ENCODE measurements around the gene SUSD4. TPM values are rescaled to one million over a fixed set of nuclear protein-coding genes. Genes with fewer than 3 reads are reported as not detected.

The SUSD4 gene
- polyA plus RNA-seq, 4 donors: 0.27 to 1.5 (median 0.61) TPM; not detected in 1

DNA sequence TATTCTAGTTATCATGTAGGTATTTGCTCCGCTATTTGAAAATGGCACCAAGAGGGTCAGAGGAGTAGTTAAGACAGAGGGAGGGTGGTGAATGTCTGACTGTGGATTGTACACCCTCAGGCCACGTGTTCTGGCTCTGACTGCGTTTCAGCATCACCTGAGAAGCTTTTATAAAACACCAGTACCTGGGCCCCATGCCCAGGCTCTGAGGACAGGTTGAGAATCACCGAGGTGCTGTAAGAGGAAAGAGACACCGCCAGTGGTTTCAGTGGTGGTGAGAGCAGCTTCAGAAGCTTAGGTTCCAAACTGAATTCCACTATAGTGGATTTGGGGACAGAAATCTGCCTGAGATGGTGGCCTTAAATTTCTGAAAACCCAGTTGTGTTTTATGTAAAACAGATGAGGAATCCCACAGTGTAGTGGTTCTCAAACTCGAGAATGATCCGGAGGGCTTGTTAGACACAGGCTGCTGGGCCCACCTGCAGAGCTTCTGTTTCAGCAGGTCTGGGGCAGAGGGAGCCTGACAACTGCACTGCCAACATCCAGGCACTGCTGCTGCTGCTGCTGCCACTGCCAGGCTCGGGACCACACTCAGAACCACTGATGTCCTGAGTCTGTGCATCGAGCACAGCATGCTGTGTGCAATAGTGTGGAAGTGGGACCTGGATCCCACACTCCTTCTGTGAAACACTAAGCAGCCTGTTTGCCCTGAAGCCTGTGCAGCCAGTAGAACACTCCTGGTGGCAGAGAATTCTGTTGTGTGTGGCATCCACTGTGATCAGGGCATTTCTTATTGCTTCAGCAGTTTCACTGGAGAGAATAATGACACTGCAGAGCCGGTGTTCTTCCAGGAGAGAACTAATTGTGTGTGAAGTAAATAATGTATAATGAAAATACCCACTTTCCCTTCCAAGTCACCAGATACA is 98.7 kb downstream of the SUSD4 start:
- WGBS, 3 donors: 76 to 80% (median 78%) methylated on average over 10 of the region's 10 CpGs
- H3K36me3 ChIP-seq (ENCODE audit: control insufficient read depth in 3 of 3, insufficient read depth in 2 of 3, low read depth in 1 of 3, low read length in 3 of 3): no peaks in the 10 kb centered on the region
- no peak for FAIRE-seq
- H3K4me3 ChIP-seq (ENCODE audit: low read depth in 1 of 3, low read length in 3 of 3): no peak overlapping the region
- H3K27ac ChIP-seq (ENCODE audit: low read depth in 1 of 3, low read length in 2 of 3): no peak overlapping the region
- no peaks in the 10 kb centered on the region for H3K27me3 ChIP-seq (ENCODE audit: control insufficient read depth in 3 of 3, insufficient read depth in 3 of 3, low read length in 3 of 3)
- DNase-seq: no peak
- H3K4me1 ChIP-seq (ENCODE audit: control insufficient read depth in 3 of 3, insufficient read depth in 2 of 3, low read depth in 1 of 3, low read length in 2 of 3): peaks cover 0 to 10% (median 0%) of the 10 kb centered on the region in 3 donors
- H3K9me3 ChIP-seq (ENCODE audit: control insufficient read depth in 2 of 2, insufficient read depth in 1 of 2, low read depth in 1 of 2, low read length in 1 of 2): no peaks in the 10 kb centered on the region

DNA sequence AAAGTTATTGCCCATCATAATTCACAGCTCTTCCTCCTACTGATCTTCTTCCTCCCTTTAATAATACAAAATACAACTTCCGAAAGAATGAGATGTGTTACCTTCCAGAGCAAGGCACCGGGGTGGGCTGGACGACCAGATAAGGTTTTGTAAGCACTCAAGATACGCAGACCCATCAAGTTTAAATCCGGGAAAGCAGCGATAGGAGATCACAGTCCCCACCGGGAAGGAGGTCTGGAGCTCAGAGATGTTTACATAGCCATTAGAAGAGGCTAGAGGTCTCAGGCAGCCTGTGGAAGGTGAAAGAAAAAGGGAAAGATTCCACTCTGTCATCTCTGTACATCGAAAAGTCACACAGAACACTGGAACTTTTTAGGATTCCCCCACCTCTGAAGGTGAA is 99.4 kb downstream of the SUSD4 start:
- no peak for FAIRE-seq
- Histone ChIP-seq H3K27ac (ENCODE audit: low read depth in 1 of 3, low read length in 2 of 3) (no peak overlapping the region), H3K36me3 (ENCODE audit: control insufficient read depth in 3 of 3, insufficient read depth in 2 of 3, low read depth in 1 of 3, low read length in 3 of 3) (no peaks in the 10 kb centered on the region)

DNA sequence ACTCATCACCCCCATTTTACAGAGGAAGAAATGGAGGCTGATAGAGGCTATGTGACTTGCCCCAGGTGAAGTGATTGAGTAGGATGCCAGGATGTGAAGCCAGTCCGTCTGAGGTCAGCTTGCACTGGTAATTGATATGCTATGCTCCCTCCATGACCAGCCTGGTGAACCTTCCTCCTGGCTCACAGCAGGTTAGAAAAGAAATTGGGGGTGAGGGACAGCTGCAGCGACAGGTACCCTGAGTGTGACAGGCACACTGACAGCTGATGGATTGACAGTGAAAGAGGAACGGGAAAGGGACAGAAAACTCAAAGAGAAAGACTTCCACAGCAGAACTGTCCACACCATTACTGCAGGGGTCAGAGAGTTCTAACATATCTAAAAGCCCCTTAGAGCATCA is 102.1 kb downstream of the SUSD4 start:
- WGBS, 3 donors: 77 to 94% (median 86%) methylated on average over 3 of the region's 3 CpGs
- H3K4me3 ChIP-seq (ENCODE audit: low read depth in 1 of 3, low read length in 3 of 3): no peak overlapping the region
- H3K9me3 ChIP-seq (ENCODE audit: control insufficient read depth in 2 of 2, insufficient read depth in 1 of 2, low read depth in 1 of 2, low read length in 1 of 2): no peaks in the 10 kb centered on the region
- H3K27ac ChIP-seq (ENCODE audit: low read depth in 1 of 3, low read length in 2 of 3): no peak overlapping the region
- DNase-seq: no peak
- H3K27me3 ChIP-seq (ENCODE audit: control insufficient read depth in 3 of 3, insufficient read depth in 3 of 3, low read length in 3 of 3): no peaks in the 10 kb centered on the region
- FAIRE-seq: no peak
- peaks cover 0 to 9% (median 0%) of the 10 kb centered on the region in 3 donors for H3K4me1 ChIP-seq (ENCODE audit: control insufficient read depth in 3 of 3, insufficient read depth in 2 of 3, low read depth in 1 of 3, low read length in 2 of 3)
- no peaks in the 10 kb centered on the region for H3K36me3 ChIP-seq (ENCODE audit: control insufficient read depth in 3 of 3, insufficient read depth in 2 of 3, low read depth in 1 of 3, low read length in 3 of 3)

More for the DNA sequence above, 99.4 kb downstream of the SUSD4 start:
- 51 to 61% (median 58%) methylated on average over 8 of the region's 8 CpGs for WGBS, 3 donors
- Histone ChIP-seq H3K27me3 (ENCODE audit: control insufficient read depth in 3 of 3, insufficient read depth in 3 of 3, low read length in 3 of 3) (no peaks in the 10 kb centered on the region), H3K9me3 (ENCODE audit: control insufficient read depth in 2 of 2, insufficient read depth in 1 of 2, low read depth in 1 of 2, low read length in 1 of 2) (no peaks in the 10 kb centered on the region), H3K4me1 (ENCODE audit: control insufficient read depth in 3 of 3, insufficient read depth in 2 of 3, low read depth in 1 of 3, low read length in 2 of 3) (peaks cover 0 to 7% (median 0%) of the 10 kb centered on the region in 3 donors), H3K4me3 (ENCODE audit: low read depth in 1 of 3, low read length in 3 of 3) (no peak overlapping the region)
- DNase-seq: no peak

DNA sequence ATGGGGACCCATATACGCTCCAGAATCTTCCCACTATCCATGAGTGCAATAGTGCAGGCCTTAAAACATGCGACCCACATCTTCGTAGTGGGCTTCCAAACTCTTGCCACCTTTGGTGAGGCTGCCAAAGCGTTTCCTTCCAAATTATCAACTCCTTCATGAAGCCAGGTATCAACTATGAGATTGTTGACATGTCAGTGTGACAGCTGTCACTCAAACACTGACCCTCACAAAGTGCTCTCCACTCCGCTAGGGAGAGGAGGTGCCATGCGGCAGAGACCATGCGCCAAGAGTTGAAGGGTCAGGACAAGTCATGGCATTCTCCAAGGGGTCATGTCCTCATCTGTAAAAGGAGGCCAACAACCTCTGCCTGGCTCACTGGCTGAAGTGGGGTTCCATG is 103.3 kb downstream of the SUSD4 start:
- DNase-seq (no peak), FAIRE-seq (no peak)
- Histone ChIP-seq H3K4me3 (ENCODE audit: low read depth in 1 of 3, low read length in 3 of 3) (no peak overlapping the region), H3K27me3 (ENCODE audit: control insufficient read depth in 3 of 3, insufficient read depth in 3 of 3, low read length in 3 of 3) (no peaks in the 10 kb centered on the region), H3K9me3 (ENCODE audit: control insufficient read depth in 2 of 2, insufficient read depth in 1 of 2, low read depth in 1 of 2, low read length in 1 of 2) (no peaks in the 10 kb centered on the region), H3K4me1 (ENCODE audit: control insufficient read depth in 3 of 3, insufficient read depth in 2 of 3, low read depth in 1 of 3, low read length in 2 of 3) (peaks cover 0 to 9% (median 0%) of the 10 kb centered on the region in 3 donors), H3K27ac (ENCODE audit: low read depth in 1 of 3, low read length in 2 of 3) (no peak overlapping the region), H3K36me3 (ENCODE audit: control insufficient read depth in 3 of 3, insufficient read depth in 2 of 3, low read depth in 1 of 3, low read length in 3 of 3) (no peaks in the 10 kb centered on the region)
- 92 to 96% (median 95%) methylated on average over 7 of the region's 7 CpGs for WGBS, 3 donors

DNA sequence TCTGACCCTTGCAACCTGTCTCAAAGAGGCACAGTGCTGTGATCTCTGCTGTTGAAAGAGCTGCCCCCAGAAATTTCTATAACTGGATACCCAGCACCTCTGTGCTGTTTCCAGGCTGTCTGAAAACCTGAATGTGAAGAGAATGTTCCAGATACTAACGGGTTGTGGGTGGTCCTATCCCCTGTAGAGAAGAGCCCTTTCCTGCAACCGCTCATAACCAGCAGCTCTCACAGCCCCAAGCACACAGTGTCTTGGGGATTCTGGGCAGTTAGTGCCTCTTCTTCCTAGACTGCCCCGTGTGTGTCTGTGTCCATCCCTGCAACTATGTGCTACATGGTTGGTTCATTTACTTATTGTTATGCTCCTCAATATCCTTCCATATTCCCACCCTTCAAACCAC is 104.5 kb downstream of the SUSD4 start:
- WGBS, 3 donors: 82 to 95% (median 91%) methylated on average over 3 of the region's 3 CpGs
- FAIRE-seq: no peak

DNA sequence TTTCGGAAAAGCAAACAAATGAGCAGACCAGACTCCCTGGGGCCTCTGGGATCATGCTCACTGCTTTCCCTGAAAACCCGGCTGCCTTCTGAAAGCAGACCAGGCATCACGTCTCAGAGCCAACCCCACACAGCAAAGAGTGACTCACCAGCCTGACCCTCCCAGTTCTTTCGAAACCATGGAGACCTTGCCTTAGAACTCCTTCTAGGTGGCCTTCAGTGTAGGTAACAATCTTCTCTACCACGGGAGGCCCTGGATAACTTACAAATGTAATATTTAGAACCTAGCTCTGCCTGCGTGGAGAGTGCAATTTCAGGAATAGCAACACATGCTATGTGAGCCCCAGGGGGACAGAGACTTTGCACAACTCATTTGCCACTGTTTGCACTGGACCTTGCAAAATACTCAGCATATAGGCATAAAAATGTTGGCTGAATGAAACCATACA is 105.2 kb downstream of the SUSD4 start:
- H3K4me3 ChIP-seq (ENCODE audit: low read depth in 1 of 3, low read length in 3 of 3): no peak overlapping the region
- WGBS, 3 donors: 43 to 61% (median 54%) methylated on average over 6 of the region's 6 CpGs
- H3K4me1 ChIP-seq (ENCODE audit: control insufficient read depth in 3 of 3, insufficient read depth in 2 of 3, low read depth in 1 of 3, low read length in 2 of 3): peaks cover 0 to 9% (median 0%) of the 10 kb centered on the region in 3 donors
- no peak overlapping the region for H3K27ac ChIP-seq (ENCODE audit: low read depth in 1 of 3, low read length in 2 of 3)
- H3K36me3 ChIP-seq (ENCODE audit: control insufficient read depth in 3 of 3, insufficient read depth in 2 of 3, low read depth in 1 of 3, low read length in 3 of 3): no peaks in the 10 kb centered on the region
- no peaks in the 10 kb centered on the region for H3K27me3 ChIP-seq (ENCODE audit: control insufficient read depth in 3 of 3, insufficient read depth in 3 of 3, low read length in 3 of 3)
- FAIRE-seq: no peak
- H3K9me3 ChIP-seq (ENCODE audit: control insufficient read depth in 2 of 2, insufficient read depth in 1 of 2, low read depth in 1 of 2, low read length in 1 of 2): no peaks in the 10 kb centered on the region
- DNase-seq: peak in 1 of 2 donors; percentile 69

More for the DNA sequence above, 104.5 kb downstream of the SUSD4 start:
- Histone ChIP-seq H3K36me3 (ENCODE audit: control insufficient read depth in 3 of 3, insufficient read depth in 2 of 3, low read depth in 1 of 3, low read length in 3 of 3) (no peaks in the 10 kb centered on the region), H3K4me3 (ENCODE audit: low read depth in 1 of 3, low read length in 3 of 3) (no peak overlapping the region), H3K4me1 (ENCODE audit: control insufficient read depth in 3 of 3, insufficient read depth in 2 of 3, low read depth in 1 of 3, low read length in 2 of 3) (peaks cover 0 to 9% (median 0%) of the 10 kb centered on the region in 3 donors), H3K27me3 (ENCODE audit: control insufficient read depth in 3 of 3, insufficient read depth in 3 of 3, low read length in 3 of 3) (no peaks in the 10 kb centered on the region), H3K27ac (ENCODE audit: low read depth in 1 of 3, low read length in 2 of 3) (no peak overlapping the region), H3K9me3 (ENCODE audit: control insufficient read depth in 2 of 2, insufficient read depth in 1 of 2, low read depth in 1 of 2, low read length in 1 of 2) (no peaks in the 10 kb centered on the region)
- no peak for DNase-seq

DNA sequence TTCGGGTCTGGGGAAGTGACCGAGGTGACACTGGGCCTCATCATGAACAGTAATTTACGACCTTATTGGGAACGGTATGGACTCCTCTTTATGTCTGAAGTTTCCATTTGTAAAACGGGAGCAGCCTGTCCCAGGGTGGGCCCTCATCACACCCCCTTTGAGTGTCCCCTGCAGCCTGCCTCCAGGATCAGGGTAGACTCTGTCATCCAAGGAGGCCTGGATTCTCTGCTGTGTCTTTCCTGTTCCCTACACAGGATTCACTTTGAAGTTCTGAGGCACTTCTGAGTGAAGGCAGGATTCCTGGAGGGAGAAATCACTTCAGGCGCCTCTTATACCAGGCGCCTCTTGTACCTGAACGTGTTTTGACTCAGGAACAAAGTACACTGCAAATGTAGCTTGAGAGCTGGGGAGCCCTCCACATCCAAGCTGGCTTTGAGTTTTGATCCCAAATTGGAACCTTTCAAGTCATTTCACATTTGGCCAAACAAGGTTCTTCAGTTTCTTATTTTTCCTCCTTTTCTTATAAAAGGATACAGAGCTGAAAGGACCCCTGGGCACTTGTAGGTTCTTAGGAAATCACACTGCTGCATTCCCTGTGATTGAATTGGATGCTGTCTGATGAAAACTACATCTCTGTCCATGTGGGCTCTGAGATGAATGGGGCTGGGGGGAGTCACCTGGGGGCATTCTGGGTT is 106.0 kb downstream of the SUSD4 start:
- peaks cover 0 to 11% (median 0%) of the 10 kb centered on the region in 3 donors for H3K4me1 ChIP-seq (ENCODE audit: control insufficient read depth in 3 of 3, insufficient read depth in 2 of 3, low read depth in 1 of 3, low read length in 2 of 3)
- DNase-seq (no peak), FAIRE-seq (no peak)
- H3K9me3 ChIP-seq (ENCODE audit: control insufficient read depth in 2 of 2, insufficient read depth in 1 of 2, low read depth in 1 of 2, low read length in 1 of 2): no peaks in the 10 kb centered on the region
- 81 to 86% (median 84%) methylated on average over 8 of the region's 8 CpGs for WGBS, 3 donors
- H3K27me3 ChIP-seq (ENCODE audit: control insufficient read depth in 3 of 3, insufficient read depth in 3 of 3, low read length in 3 of 3): no peaks in the 10 kb centered on the region
- no peak overlapping the region for H3K27ac ChIP-seq (ENCODE audit: low read depth in 1 of 3, low read length in 2 of 3)
- no peak overlapping the region for H3K4me3 ChIP-seq (ENCODE audit: low read depth in 1 of 3, low read length in 3 of 3)
- H3K36me3 ChIP-seq (ENCODE audit: control insufficient read depth in 3 of 3, insufficient read depth in 2 of 3, low read depth in 1 of 3, low read length in 3 of 3): no peaks in the 10 kb centered on the region

DNA sequence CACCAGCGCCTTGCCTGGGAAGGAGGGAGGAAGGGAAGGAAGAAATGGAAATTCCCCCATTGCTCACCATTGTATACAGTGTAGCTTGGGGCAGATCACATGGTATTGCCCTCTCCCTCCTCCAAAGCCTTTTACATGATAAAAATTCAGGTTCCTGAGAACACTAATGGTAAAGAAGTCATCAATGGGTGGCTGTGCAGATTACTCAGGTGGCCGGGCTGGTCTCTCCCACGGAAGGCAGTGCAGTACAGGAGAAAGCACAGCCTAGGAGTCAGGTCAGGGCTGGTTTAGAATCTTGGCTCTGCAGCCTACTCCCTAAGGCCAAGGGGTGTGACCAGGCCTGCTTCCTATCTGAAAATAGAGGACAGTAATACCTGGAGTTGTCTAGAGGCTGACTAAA is 107.9 kb downstream of the SUSD4 start:
- peaks cover 0 to 11% (median 0%) of the 10 kb centered on the region in 3 donors for H3K4me1 ChIP-seq (ENCODE audit: control insufficient read depth in 3 of 3, insufficient read depth in 2 of 3, low read depth in 1 of 3, low read length in 2 of 3)
- no peak overlapping the region for H3K4me3 ChIP-seq (ENCODE audit: low read depth in 1 of 3, low read length in 3 of 3)
- no peaks in the 10 kb centered on the region for H3K27me3 ChIP-seq (ENCODE audit: control insufficient read depth in 3 of 3, insufficient read depth in 3 of 3, low read length in 3 of 3)
- H3K36me3 ChIP-seq (ENCODE audit: control insufficient read depth in 3 of 3, insufficient read depth in 2 of 3, low read depth in 1 of 3, low read length in 3 of 3): no peaks in the 10 kb centered on the region
- no peaks in the 10 kb centered on the region for H3K9me3 ChIP-seq (ENCODE audit: control insufficient read depth in 2 of 2, insufficient read depth in 1 of 2, low read depth in 1 of 2, low read length in 1 of 2)
- no peak for DNase-seq
- H3K27ac ChIP-seq (ENCODE audit: low read depth in 1 of 3, low read length in 2 of 3): no peak overlapping the region
- 90 to 96% (median 92%) methylated on average over 3 of the region's 3 CpGs for WGBS, 3 donors
- FAIRE-seq: no peak
